ENCODE results near the gene CCDC78.

- no peak for TF ChIP-seq CTCF (IDR thresholded peaks at IDR 0.05; ENCODE audit: low read length)
- no peak for TF ChIP-seq EZH2 (optimal IDR thresholded peaks at IDR 0.05; ENCODE audit: low read depth, low read length)
- no peak for TF ChIP-seq EZH2phosphoT487 (IDR thresholded peaks at IDR 0.05; ENCODE audit: low read length)
These were observed 25.7 kb upstream of the CCDC78 start for GRCh38 chr16:752007-752312.
